Mucosa of stomach (tissue), 1 donor: Measurements from ENCODE around the gene KLC1.
"Not testable (repeated sequence)": the region's sequence is repeated elsewhere in the genome, so short reads cannot be mapped to it uniquely, and the experiment has no call there.

ENCODE experiments used
- H3K27me3 ChIP-seq: one replicate; pipeline ENCODE4 v1.7.0; 2013; ENCODE audit warnings: mild to moderate bottlenecking, low read length; ENCODE audit not compliant: control insufficient read depth, insufficient read depth
- H3K36me3 ChIP-seq: one replicate; pipeline ENCODE4 v1.7.0; 2013; ENCODE audit warnings: low read length; ENCODE audit not compliant: control insufficient read depth, insufficient read depth
- H3K4me1 ChIP-seq: one replicate; pipeline ENCODE4 v1.7.0; 2013; ENCODE audit warnings: mild to moderate bottlenecking, low read length; ENCODE audit not compliant: control insufficient read depth, insufficient read depth
- H3K4me3 ChIP-seq: one replicate; pipeline ENCODE4 v1.7.0; 2013; ENCODE audit warnings: low read length
- H3K9ac ChIP-seq: one replicate; pipeline ENCODE4 v1.7.0; 2013; ENCODE audit warnings: mild to moderate bottlenecking, low read length, moderate library complexity
- H3K9me3 ChIP-seq: one replicate; pipeline ENCODE4 v1.7.0; 2013; ENCODE audit warnings: mild to moderate bottlenecking, low read length, moderate library complexity; ENCODE audit not compliant: control insufficient read depth
- donor health status: Pancreatic carcinoma.

The KLC1 gene

DNA sequence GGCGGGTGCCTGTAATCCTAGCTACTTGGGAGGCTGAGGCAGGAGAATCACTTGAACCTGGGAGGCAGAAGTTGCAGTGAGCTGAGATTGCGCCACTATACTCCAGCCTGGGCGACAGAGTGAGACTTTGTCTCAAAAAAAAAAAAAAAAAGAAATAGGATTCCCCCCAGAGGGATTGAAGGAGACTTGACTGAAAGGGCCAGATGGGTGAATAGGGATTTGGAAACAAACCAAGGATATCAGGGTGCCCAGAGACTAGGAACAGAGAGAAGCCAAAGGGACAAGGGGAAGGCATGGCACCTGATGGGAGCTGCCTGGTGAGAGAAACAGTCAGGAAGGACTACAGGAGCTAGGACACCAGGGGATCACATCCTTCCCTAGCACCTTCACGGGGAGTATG is 19.9 kb upstream of the KLC1 start:
- not testable (repeated sequence) for H3K4me3 ChIP-seq, H3K36me3 ChIP-seq, H3K9ac ChIP-seq, H3K9me3 ChIP-seq
- Histone ChIP-seq H3K4me1 (peaks cover 13% of the 10 kb centered on the region), H3K27me3 (peaks cover 20% of the 10 kb centered on the region)

DNA sequence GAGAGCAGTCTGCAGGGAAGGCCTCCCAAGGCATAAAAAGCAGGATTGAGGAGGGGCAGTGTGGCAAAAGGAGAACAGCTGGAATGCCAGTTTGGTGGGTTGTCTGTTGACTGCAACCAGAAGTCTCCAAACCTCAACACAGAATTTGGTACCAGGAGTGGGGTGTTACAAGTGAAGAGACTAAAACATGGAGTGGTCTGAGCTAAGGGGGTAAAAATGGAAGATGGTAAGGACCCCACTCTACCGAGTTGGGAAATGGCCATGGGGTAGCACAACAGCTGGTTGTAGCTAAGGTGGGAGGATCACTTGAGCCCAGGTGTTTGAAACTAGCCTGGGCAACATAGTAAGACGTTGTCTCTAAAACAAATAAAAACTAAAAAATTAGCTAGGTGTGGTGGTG is 17.8 kb upstream of the KLC1 start:
- H3K36me3 ChIP-seq, result no peaks in the 10 kb centered on the region
- H3K4me1 ChIP-seq, result peaks cover 13% of the 10 kb centered on the region
- H3K4me3 ChIP-seq, result no peak overlapping the region
- no peak overlapping the region for H3K9ac ChIP-seq
- H3K9me3 ChIP-seq, result no peaks in the 10 kb centered on the region
- peaks cover 20% of the 10 kb centered on the region for H3K27me3 ChIP-seq

DNA sequence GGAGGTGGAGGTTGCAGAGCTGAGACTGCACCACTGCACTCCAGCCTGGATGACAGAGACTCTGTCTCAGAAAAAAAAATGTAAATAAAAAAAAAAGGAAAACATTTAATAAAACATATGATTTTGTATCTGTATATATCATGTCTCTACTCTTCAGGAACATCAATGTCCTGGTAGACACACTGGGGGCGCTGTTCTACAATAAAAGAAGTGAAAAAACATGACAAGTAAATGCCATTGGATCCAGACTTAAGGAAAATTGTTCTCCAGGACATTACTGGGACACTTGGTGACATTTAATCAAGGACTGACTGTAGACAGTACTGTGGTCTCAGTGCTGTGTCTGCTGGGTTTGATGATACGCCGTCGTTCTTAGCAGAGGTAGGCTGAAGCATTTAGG is 15.5 kb upstream of the KLC1 start:
- Histone ChIP-seq H3K9me3 (no peaks in the 10 kb centered on the region), H3K4me1 (no peaks in the 10 kb centered on the region), H3K4me3 (no peak overlapping the region), H3K9ac (no peak overlapping the region), H3K36me3 (no peaks in the 10 kb centered on the region), H3K27me3 (peaks cover 2% of the 10 kb centered on the region)

DNA sequence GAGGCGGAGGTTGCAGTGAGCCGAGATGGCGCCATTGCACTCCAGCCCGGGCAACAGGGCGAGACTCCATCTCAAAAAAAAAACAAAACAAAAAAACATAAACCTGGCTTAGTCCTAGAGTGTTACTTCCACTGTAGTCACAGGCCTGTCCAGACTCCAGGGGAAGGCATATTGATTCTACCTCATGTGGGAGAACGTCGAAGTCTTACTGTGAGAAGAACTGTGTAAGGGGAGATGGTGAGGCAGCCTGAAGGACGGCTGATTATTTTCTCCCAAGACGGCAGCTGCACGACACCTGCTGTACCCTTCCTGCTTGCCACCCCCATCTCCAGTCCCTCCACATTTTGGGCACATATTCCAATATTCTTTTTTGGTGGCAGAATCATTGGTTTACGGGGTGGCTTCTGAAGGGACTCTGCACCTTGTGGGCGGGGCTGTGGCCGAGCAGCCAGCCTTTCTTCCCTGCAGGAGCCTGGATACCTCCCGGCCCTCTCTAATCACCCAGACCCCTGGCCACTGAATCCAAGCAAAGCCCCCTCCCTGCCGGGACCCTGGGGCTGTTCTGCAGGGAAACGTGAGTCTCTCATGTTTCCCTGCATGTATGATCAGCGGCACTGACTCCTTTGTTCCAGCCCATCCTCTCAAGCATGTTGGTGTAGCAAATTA is 12.2 kb upstream of the KLC1 start:
- H3K4me1 ChIP-seq, result no peaks in the 10 kb centered on the region
- no peaks in the 10 kb centered on the region for H3K36me3 ChIP-seq
- H3K27me3 ChIP-seq, result no peaks in the 10 kb centered on the region
- no peak overlapping the region for H3K9ac ChIP-seq
- no peak overlapping the region for H3K4me3 ChIP-seq
- H3K9me3 ChIP-seq, result no peaks in the 10 kb centered on the region

DNA sequence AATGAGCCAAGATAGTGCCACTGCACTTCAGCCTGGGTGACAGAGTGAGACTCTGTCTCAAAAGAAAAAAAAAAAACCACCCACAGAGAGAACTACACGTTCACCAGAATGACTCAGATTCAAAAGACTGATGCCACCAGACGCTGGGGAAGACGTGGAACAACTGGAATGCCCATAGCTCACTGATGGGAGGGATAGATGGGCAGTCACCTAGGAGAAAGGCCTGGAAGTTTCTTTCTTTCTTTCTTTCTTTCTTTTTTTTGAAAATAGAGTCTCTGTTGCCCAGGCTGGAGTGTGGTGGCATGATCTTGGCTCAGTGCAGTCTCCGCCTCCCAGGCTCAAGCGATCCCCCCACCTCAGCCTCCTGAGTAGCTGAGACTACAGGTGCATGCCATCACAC is 10.0 kb upstream of the KLC1 start:
- Histone ChIP-seq H3K27me3 (no peaks in the 10 kb centered on the region), H3K36me3 (no peaks in the 10 kb centered on the region), H3K9ac (no peak overlapping the region), H3K4me1 (peaks cover 5% of the 10 kb centered on the region), H3K4me3 (no peak overlapping the region), H3K9me3 (no peaks in the 10 kb centered on the region)

- peaks cover 18% of the 10 kb centered on the region for H3K4me1 ChIP-seq
- no peaks in the 10 kb centered on the region for H3K9me3 ChIP-seq
- H3K4me3 ChIP-seq, result no peak overlapping the region
- H3K27me3 ChIP-seq, result no peaks in the 10 kb centered on the region
- H3K9ac ChIP-seq, result no peak overlapping the region
- H3K36me3 ChIP-seq, result no peaks in the 10 kb centered on the region
These were observed 7.2 kb upstream of the KLC1 start for GRCh38 chr14:103621860-103622259.

DNA sequence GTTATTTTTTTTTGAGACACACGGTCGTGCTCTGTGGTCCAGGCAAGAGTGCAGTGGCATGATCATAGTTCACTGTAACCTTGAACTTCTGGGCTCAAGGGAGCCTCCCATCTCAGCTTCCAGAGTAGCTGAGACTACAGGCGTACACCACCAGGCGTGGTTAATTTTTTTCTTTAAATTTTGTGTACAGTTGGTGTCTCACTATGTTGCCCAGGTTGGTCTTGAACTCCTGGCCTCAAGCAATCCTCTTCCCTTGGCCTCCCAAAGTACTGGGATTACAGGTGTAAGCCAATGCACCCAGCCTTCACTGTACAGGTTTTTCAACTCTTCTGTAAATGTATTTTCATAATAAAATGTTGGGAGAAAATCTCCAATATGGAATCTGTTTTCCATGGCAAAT is 5.7 kb upstream of the KLC1 start:
- Histone ChIP-seq H3K9ac (no peak overlapping the region), H3K4me1 (peaks cover 29% of the 10 kb centered on the region), H3K36me3 (no peaks in the 10 kb centered on the region), H3K27me3 (no peaks in the 10 kb centered on the region), H3K9me3 (no peaks in the 10 kb centered on the region), H3K4me3 (no peak overlapping the region)

DNA sequence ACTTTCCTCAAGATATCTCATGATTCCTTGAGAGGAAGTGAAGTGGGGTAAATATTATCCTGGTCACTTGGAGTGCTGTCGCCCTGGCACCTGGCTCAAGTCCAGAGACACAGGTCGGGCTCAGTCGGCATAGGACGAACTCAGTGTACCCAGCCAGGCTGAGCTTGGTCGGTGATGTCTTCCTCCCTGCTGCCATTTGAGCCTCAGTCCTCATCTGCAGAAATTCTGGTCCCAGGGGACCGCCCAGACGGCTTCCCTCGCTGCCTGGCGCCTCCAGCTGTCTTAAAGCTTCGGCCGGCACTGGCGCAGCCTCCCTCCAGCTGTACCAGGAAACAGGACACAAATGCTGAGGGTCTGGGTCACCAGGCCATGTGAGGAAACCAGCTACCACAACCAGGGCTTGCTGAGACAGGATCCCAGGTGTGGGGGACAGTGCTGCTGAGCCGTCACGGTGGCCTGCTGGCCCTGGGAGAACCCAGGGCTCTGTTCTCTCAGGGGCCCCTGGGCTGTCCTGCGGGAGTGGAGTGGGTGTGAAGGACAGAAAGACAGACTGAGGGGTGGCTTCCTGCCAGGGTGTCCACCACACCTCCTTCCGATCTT is 5.0 kb upstream of the KLC1 start:
- Histone ChIP-seq H3K36me3 (no peaks in the 10 kb centered on the region), H3K4me3 (no peak overlapping the region), H3K9me3 (no peaks in the 10 kb centered on the region), H3K9ac (no peak overlapping the region), H3K4me1 (peaks cover 33% of the 10 kb centered on the region), H3K27me3 (no peaks in the 10 kb centered on the region)

DNA sequence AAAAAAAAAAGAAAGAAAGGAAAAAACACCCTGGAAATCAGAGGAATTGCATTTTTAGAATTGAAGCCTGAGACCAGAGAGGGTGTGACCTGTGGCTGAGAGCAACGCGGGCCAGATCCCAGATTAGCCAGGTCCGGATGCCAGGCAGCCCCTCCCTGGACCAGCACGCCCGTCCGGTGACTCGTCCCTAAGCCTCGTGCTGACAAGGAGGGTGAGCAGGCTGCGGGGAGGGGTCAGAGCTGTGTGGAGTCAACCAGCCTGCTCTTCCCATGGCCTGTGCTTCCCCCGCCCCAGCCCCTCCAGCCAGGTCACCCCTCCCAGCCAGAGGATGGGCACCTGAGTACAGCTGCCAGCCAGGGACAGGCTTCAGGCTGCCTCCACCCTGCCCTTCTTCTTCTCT is 4.2 kb upstream of the KLC1 start:
- H3K9ac ChIP-seq, result no peak overlapping the region
- H3K27me3 ChIP-seq, result no peaks in the 10 kb centered on the region
- H3K4me1 ChIP-seq, result peaks cover 33% of the 10 kb centered on the region
- H3K9me3 ChIP-seq, result no peaks in the 10 kb centered on the region
- H3K4me3 ChIP-seq, result no peak overlapping the region
- no peaks in the 10 kb centered on the region for H3K36me3 ChIP-seq

DNA sequence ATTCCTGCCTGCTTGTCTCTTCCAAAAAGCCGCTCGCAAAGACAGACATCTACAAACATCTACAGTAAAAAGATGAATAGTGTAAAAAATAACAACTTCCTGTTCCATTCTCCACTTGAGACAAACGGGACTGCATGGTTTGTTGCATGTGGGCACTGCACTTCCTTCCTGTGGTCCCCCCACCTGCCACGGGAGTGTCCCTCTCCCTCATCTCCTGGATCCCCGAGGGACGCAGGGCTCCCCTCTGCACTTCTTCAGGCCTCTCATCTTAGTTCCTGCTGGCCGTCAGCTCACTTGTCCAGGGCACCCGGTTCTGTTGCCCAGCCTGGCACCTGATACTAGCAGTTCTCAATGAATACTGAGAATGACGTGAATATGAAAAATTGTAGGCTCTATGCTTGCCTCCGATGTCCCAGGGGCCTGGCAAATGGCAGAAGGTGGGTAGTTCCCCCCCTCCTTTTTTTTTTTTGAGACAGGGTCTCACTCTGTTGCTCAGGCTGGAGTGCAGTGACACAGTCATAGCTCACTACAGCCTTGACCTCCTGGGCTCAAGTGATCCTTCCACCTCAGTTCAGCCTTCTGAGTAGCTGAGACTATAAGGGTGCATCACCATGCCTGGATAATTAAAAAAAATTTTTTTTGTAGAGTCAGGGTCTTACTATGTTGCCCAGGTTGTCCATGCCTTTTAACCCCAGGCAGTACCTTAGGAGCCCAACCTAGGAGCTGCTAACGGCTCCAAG is 3.5 kb upstream of the KLC1 start:
- Histone ChIP-seq H3K36me3 (no peaks in the 10 kb centered on the region), H3K4me3 (no peak overlapping the region), H3K9ac (no peak overlapping the region), H3K9me3 (no peaks in the 10 kb centered on the region), H3K4me1 (peaks cover 33% of the 10 kb centered on the region), H3K27me3 (no peaks in the 10 kb centered on the region)

DNA sequence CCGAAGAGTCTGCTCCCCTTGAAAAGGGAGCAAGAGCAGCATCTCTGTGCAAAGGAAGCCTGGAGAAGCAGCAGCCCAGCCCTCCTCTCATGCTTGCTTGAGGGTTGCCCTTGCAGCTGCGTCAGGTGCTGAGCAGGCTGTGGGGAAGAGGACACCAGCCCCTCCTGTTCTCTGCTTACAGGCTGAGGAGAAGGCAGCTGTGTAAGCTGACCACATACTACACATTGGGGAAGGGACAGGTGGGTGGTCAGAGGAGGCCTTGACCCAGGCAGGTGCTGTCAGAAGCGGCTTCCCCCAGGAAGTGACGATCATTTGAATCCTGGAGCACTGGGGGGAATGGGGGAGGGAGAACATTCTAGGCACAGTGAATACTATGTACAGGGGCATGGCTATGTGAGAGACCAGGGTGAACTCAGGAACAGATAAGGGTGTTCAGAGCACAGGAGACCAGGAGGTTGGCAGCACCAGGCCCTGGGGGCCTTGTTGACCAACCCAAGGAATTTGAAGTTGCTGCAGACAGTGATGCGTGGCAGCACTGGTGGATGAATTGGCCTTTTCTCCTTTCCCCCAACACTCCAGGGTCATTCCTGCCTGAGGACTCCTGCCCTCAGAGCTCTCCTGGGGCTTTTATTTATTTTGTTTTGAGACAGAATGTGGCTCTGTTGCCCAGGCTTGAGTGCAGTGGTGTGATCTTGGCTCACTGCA is 2.7 kb upstream of the KLC1 start:
- H3K4me1 ChIP-seq, result peaks cover 33% of the 10 kb centered on the region

More for the DNA sequence above, 2.7 kb upstream of the KLC1 start:
- H3K27me3 ChIP-seq, result no peaks in the 10 kb centered on the region
- H3K36me3 ChIP-seq, result no peaks in the 10 kb centered on the region
- H3K4me3 ChIP-seq, result no peak overlapping the region
- no peak overlapping the region for H3K9ac ChIP-seq
- H3K9me3 ChIP-seq, result no peaks in the 10 kb centered on the region
